Stimulated activated naive CD8-positive, alpha-beta T cell treated with anti-CD3 and anti-CD28 coated beads, Interleukin-15, Interleukin-2, amounts not matched to agents 100 ng/mL and 50 ng/mL, for 24 hours (primary cell): ENCODE data around the gene SLC12A9.

ENCODE experiments used
- H3K27ac Mint-ChIP-seq: one replicate; pipeline ENCODE4 v1.8.0; 2021; ENCODE audit warnings: mild to moderate bottlenecking, mixed read lengths
- H3K27me3 Mint-ChIP-seq: one replicate; pipeline ENCODE4 v1.8.0; 2021; ENCODE audit warnings: mixed read lengths
- H3K36me3 Mint-ChIP-seq: one replicate; pipeline ENCODE4 v1.8.0; 2021; ENCODE audit warnings: low read depth, mixed read lengths
- H3K4me1 Mint-ChIP-seq: one replicate; pipeline ENCODE4 v1.8.0; 2021; ENCODE audit warnings: low read depth, mixed read lengths
- H3K4me3 Mint-ChIP-seq: one replicate; pipeline ENCODE4 v1.8.0; 2021; ENCODE audit warnings: mild to moderate bottlenecking, mixed read lengths
- H3K9me3 Mint-ChIP-seq: one replicate; pipeline ENCODE4 v1.8.0; 2021; ENCODE audit warnings: mixed read lengths

Gene SLC12A9

GRCh38 chr7:100822236-100823139 lies 30.0 kb upstream of the SLC12A9 start:
- Mint-ChIP-seq H3K9me3 (no peaks in the 10 kb centered on the region), H3K27me3 (peaks cover 24% of the 10 kb centered on the region), H3K4me3 (no peak overlapping the region), H3K36me3 (no peaks in the 10 kb centered on the region), H3K4me1 (peaks cover 7% of the 10 kb centered on the region), H3K27ac (no peak overlapping the region)

- Mint-ChIP-seq H3K4me3 (no peak overlapping the region), H3K27me3 (peaks cover 30% of the 10 kb centered on the region), H3K36me3 (no peaks in the 10 kb centered on the region), H3K4me1 (peaks cover 13% of the 10 kb centered on the region), H3K9me3 (no peaks in the 10 kb centered on the region), H3K27ac (no peak overlapping the region)
Observed at GRCh38 chr7:100823140-100823525, 29.4 kb upstream of the SLC12A9 start.

- Mint-ChIP-seq H3K36me3 (no peaks in the 10 kb centered on the region), H3K9me3 (no peaks in the 10 kb centered on the region), H3K4me3 (no peak overlapping the region), H3K27ac (no peak overlapping the region), H3K4me1 (peaks cover 15% of the 10 kb centered on the region), H3K27me3 (peaks cover 32% of the 10 kb centered on the region)
Observed at GRCh38 chr7:100823534-100823933, 29.0 kb upstream of the SLC12A9 start.

- Mint-ChIP-seq H3K4me3 (no peak overlapping the region), H3K36me3 (no peaks in the 10 kb centered on the region), H3K27ac (no peak overlapping the region), H3K9me3 (no peaks in the 10 kb centered on the region), H3K27me3 (peaks cover 41% of the 10 kb centered on the region), H3K4me1 (peaks cover 17% of the 10 kb centered on the region)
Observed at GRCh38 chr7:100824499-100825214, 27.9 kb upstream of the SLC12A9 start.

GRCh38 chr7:100825215-100825671 lies 27.3 kb upstream of the SLC12A9 start:
- Mint-ChIP-seq H3K4me3 (no peak overlapping the region), H3K9me3 (no peaks in the 10 kb centered on the region), H3K27ac (no peak overlapping the region)

GRCh38 chr7:100825751-100826513 lies 26.6 kb upstream of the SLC12A9 start:
- H3K36me3 Mint-ChIP-seq, result no peaks in the 10 kb centered on the region
- H3K27ac Mint-ChIP-seq, result no peak overlapping the region
- peaks cover 41% of the 10 kb centered on the region for H3K27me3 Mint-ChIP-seq
- peaks cover 17% of the 10 kb centered on the region for H3K4me1 Mint-ChIP-seq
- peak overlapping the region; percentile 71 for H3K4me3 Mint-ChIP-seq
- no peaks in the 10 kb centered on the region for H3K9me3 Mint-ChIP-seq

More at GRCh38 chr7:100825215-100825671, 27.3 kb upstream of the SLC12A9 start:
- H3K4me1 Mint-ChIP-seq, result peaks cover 17% of the 10 kb centered on the region
- H3K36me3 Mint-ChIP-seq, result no peaks in the 10 kb centered on the region
- peaks cover 41% of the 10 kb centered on the region for H3K27me3 Mint-ChIP-seq

GRCh38 chr7:100826514-100827329 lies 25.8 kb upstream of the SLC12A9 start:
- Mint-ChIP-seq H3K4me3 (peak overlapping the region; percentile 71), H3K36me3 (no peaks in the 10 kb centered on the region), H3K4me1 (peaks cover 17% of the 10 kb centered on the region), H3K9me3 (no peaks in the 10 kb centered on the region), H3K27me3 (peaks cover 41% of the 10 kb centered on the region), H3K27ac (peak overlapping the region; percentile 52)

- Mint-ChIP-seq H3K9me3 (no peaks in the 10 kb centered on the region), H3K27ac (peak within 1 kb of the TSS; percentile 52), H3K36me3 (no peaks in the 10 kb centered on the region), H3K27me3 (peaks cover 41% of the 10 kb centered on the region), H3K4me1 (peaks cover 17% of the 10 kb centered on the region), H3K4me3 (peak within 1 kb of the TSS; percentile 77)
Observed at GRCh38 chr7:100827330-100828226, 24.9 kb upstream of the SLC12A9 start, which contains the start of gene EPHB4. TSS of gene EPHB4 (minus strand) at chr7:100827523. CDS start at chr7:100827030, 493 bp downstream.

- Mint-ChIP-seq H3K36me3 (no peaks in the 10 kb centered on the region), H3K27ac (no peak overlapping the region), H3K9me3 (no peaks in the 10 kb centered on the region), H3K4me3 (no peak overlapping the region), H3K4me1 (peaks cover 17% of the 10 kb centered on the region), H3K27me3 (peaks cover 38% of the 10 kb centered on the region)
Observed at GRCh38 chr7:100829150-100829716, 23.3 kb upstream of the SLC12A9 start.

GRCh38 chr7:100830396-100830795 lies 22.1 kb upstream of the SLC12A9 start:
- H3K4me3 Mint-ChIP-seq, result no peak overlapping the region
- H3K27me3 Mint-ChIP-seq, result peaks cover 31% of the 10 kb centered on the region
- no peaks in the 10 kb centered on the region for H3K36me3 Mint-ChIP-seq
- H3K4me1 Mint-ChIP-seq, result peaks cover 17% of the 10 kb centered on the region
- no peaks in the 10 kb centered on the region for H3K9me3 Mint-ChIP-seq
- no peak overlapping the region for H3K27ac Mint-ChIP-seq

- peaks cover 18% of the 10 kb centered on the region for H3K27me3 Mint-ChIP-seq
- peaks cover 22% of the 10 kb centered on the region for H3K4me1 Mint-ChIP-seq
- H3K9me3 Mint-ChIP-seq, result no peaks in the 10 kb centered on the region
- H3K27ac Mint-ChIP-seq, result no peak overlapping the region
- H3K36me3 Mint-ChIP-seq, result no peaks in the 10 kb centered on the region
- H3K4me3 Mint-ChIP-seq, result no peak overlapping the region
Observed at GRCh38 chr7:100832281-100832633, 20.3 kb upstream of the SLC12A9 start.

- no peaks in the 10 kb centered on the region for H3K9me3 Mint-ChIP-seq
- no peak overlapping the region for H3K4me3 Mint-ChIP-seq
- H3K27ac Mint-ChIP-seq, result no peak overlapping the region
- no peaks in the 10 kb centered on the region for H3K27me3 Mint-ChIP-seq
- H3K4me1 Mint-ChIP-seq, result peaks cover 15% of the 10 kb centered on the region
- no peaks in the 10 kb centered on the region for H3K36me3 Mint-ChIP-seq
Observed at GRCh38 chr7:100835903-100836811, 16.4 kb upstream of the SLC12A9 start.
